ENCODE results near the gene ATRNL1.

GRCh38 chr10:115903207-115903606, 810.0 kb downstream of the ATRNL1 start:
- no peak for TF ChIP-seq CTCF (IDR thresholded peaks at IDR 0.05)
- no peak for TF ChIP-seq POLR2A (IDR thresholded peaks at IDR 0.05)
